ENCODE data around the gene CTSH. TPM values are rescaled to one million over a fixed set of nuclear protein-coding genes. Genes with fewer than 3 reads are reported as not detected.

CTSH gene
- total RNA-seq, 1 donor from 2014 or later, result 112 TPM

GRCh38 chr15:78950902-78951840, 6.3 kb upstream of the CTSH start:
- Histone ChIP-seq H3K27me3 (no peaks in the 10 kb centered on the region), H3K27ac (no peak overlapping the region), H3K36me3 (no peaks in the 10 kb centered on the region), H3K4me1 (no peaks in the 10 kb centered on the region), H3K9me3 (no peaks in the 10 kb centered on the region), H3K4me3 (no peak overlapping the region)
- no peak for DNase-seq (ENCODE audit: low spot score in 2 of 2)
- intact Hi-C loops (cut with DNase I), result no loop called here
- TF ChIP-seq CTCF (IDR thresholded peaks at IDR 0.05), result peak in 1 of 3 experiments; percentile 41

- no peaks in the 10 kb centered on the region for H3K4me1 ChIP-seq
- no peak overlapping the region for H3K4me3 ChIP-seq
- H3K27me3 ChIP-seq, result no peaks in the 10 kb centered on the region
- H3K36me3 ChIP-seq, result no peaks in the 10 kb centered on the region
- TF ChIP-seq CTCF (IDR thresholded peaks at IDR 0.05), result no peak
- DNase-seq (ENCODE audit: low spot score in 2 of 2), result no peak
- intact Hi-C loops (cut with DNase I), result no loop called here
- H3K27ac ChIP-seq, result no peak overlapping the region
- no peaks in the 10 kb centered on the region for H3K9me3 ChIP-seq
Measured at GRCh38 chr15:78950343-78950742, 5.5 kb upstream of the CTSH start.

- H3K9me3 ChIP-seq, result no peaks in the 10 kb centered on the region
Measured at GRCh38 chr15:78949461-78949860, 4.6 kb upstream of the CTSH start.

GRCh38 chr15:78947506-78947905, 2.7 kb upstream of the CTSH start:
- Histone ChIP-seq H3K27me3 (no peaks in the 10 kb centered on the region), H3K9me3 (no peaks in the 10 kb centered on the region), H3K36me3 (no peaks in the 10 kb centered on the region), H3K27ac (no peak overlapping the region), H3K4me1 (peaks cover 3 to 12% of the 10 kb centered on the region in 2 donors), H3K4me3 (no peak overlapping the region)
- intact Hi-C loops (cut with DNase I), result loop anchor here (5.0 kb wide), 1 partner anchor 35 kb away; no protein-coding TSS in a partner anchor
- no peak for DNase-seq (ENCODE audit: low spot score in 2 of 2)
- no peak for TF ChIP-seq CTCF (IDR thresholded peaks at IDR 0.05)

More at GRCh38 chr15:78949461-78949860, 4.6 kb upstream of the CTSH start:
- H3K27ac ChIP-seq, result no peak overlapping the region
- DNase-seq (ENCODE audit: low spot score in 2 of 2), result no peak
- no peaks in the 10 kb centered on the region for H3K27me3 ChIP-seq
- TF ChIP-seq CTCF (IDR thresholded peaks at IDR 0.05), result no peak
- intact Hi-C loops (cut with DNase I), result loop anchor here (5.0 kb wide), 1 partner anchor 37 kb away; no protein-coding TSS in a partner anchor
- H3K36me3 ChIP-seq, result no peaks in the 10 kb centered on the region
- H3K4me1 ChIP-seq, result peaks cover 1 to 2% of the 10 kb centered on the region in 2 donors
- H3K4me3 ChIP-seq, result no peak overlapping the region

- Histone ChIP-seq H3K36me3 (no peaks in the 10 kb centered on the region), H3K27ac (no peak overlapping the region), H3K27me3 (no peaks in the 10 kb centered on the region), H3K4me3 (no peak overlapping the region), H3K4me1 (peaks cover 3 to 12% of the 10 kb centered on the region in 2 donors), H3K9me3 (no peaks in the 10 kb centered on the region)
- intact Hi-C loops (cut with DNase I), result loop anchor here (5.0 kb wide), 1 partner anchor 34 kb away; no protein-coding TSS in a partner anchor
- TF ChIP-seq CTCF (IDR thresholded peaks at IDR 0.05), result no peak
- no peak for DNase-seq (ENCODE audit: low spot score in 2 of 2)
Measured at GRCh38 chr15:78946493-78946892, 1.6 kb upstream of the CTSH start.
